Ramos (cell line): ENCODE data around the gene AGAP6.
"Not testable (repeated sequence)": the region's sequence is repeated elsewhere in the genome, so short reads cannot be mapped to it uniquely, and the experiment has no call there.

Source experiments
- in situ Hi-C: fragments of 300-500 bp; cut with MboI; formaldehyde crosslinking; loops from one replicate; pipeline ENCODE4 v1.14.3; 2022; ENCODE audit warnings: low sequenced_read_pairs; ENCODE audit not compliant: unreplicated experiment

The AGAP6 gene

GRCh38 chr10:49988376-49988775, at the start of gene AGAP6:
Gene AGAP6, plus strand, starts transcription at chr10:49988406. Its CDS starts 310 bp downstream, at chr10:49988716.
- in situ Hi-C loops, result not testable (repeated sequence)

GRCh38 chr10:49941447-49942338, 46.5 kb upstream of the AGAP6 start, which contains the start of the genes PARG and TIMM23B:
Gene PARG, minus strand, starts transcription at chr10:49942027. Its CDS starts 302 bp downstream, at chr10:49941725.
Gene TIMM23B, plus strand, starts transcription at chr10:49942053. Its CDS starts 142 bp downstream, at chr10:49942195.
- in situ Hi-C loops, result not testable (repeated sequence)

- in situ Hi-C loops, result not testable (repeated sequence)
Observed at GRCh38 chr10:49942339-49942705, 45.9 kb upstream of the AGAP6 start.

GRCh38 chr10:49943607-49944006, 44.6 kb upstream of the AGAP6 start:
- in situ Hi-C loops, result not testable (repeated sequence)

- in situ Hi-C loops, result not testable (repeated sequence)
Observed at GRCh38 chr10:49948142-49948541, 40.1 kb upstream of the AGAP6 start.

GRCh38 chr10:49948737-49949136, 39.5 kb upstream of the AGAP6 start:
- in situ Hi-C loops, result not testable (repeated sequence)

GRCh38 chr10:49952006-49952405, 36.2 kb upstream of the AGAP6 start:
- in situ Hi-C loops, result not testable (repeated sequence)

GRCh38 chr10:49953122-49953521, 35.1 kb upstream of the AGAP6 start:
- in situ Hi-C loops, result not testable (repeated sequence)

- in situ Hi-C loops, result not testable (repeated sequence)
Observed at GRCh38 chr10:49970331-49970857, 17.8 kb upstream of the AGAP6 start.

- in situ Hi-C loops, result not testable (repeated sequence)
Observed at GRCh38 chr10:49971466-49971865, 16.7 kb upstream of the AGAP6 start.

GRCh38 chr10:49972094-49972493, 16.1 kb upstream of the AGAP6 start:
- in situ Hi-C loops, result not testable (repeated sequence)

- in situ Hi-C loops, result not testable (repeated sequence)
Observed at GRCh38 chr10:49977756-49978155, 10.4 kb upstream of the AGAP6 start.

GRCh38 chr10:49987207-49987606, 999 bp upstream of the AGAP6 start:
- in situ Hi-C loops, result not testable (repeated sequence)

- in situ Hi-C loops, result not testable (repeated sequence)
Observed at GRCh38 chr10:49995321-49995720, 7.1 kb downstream of the AGAP6 start.

- in situ Hi-C loops, result not testable (repeated sequence)
Observed at GRCh38 chr10:50014024-50014423, 25.8 kb downstream of the AGAP6 start.

GRCh38 chr10:50015596-50016220, 27.5 kb downstream of the AGAP6 start:
- in situ Hi-C loops, result not testable (repeated sequence)

- in situ Hi-C loops, result not testable (repeated sequence)
Observed at GRCh38 chr10:50016926-50017325, 28.7 kb downstream of the AGAP6 start.

GRCh38 chr10:50017646-50018045, 29.4 kb downstream of the AGAP6 start:
- in situ Hi-C loops, result not testable (repeated sequence)

GRCh38 chr10:50019279-50019678, 31.1 kb downstream of the AGAP6 start:
- in situ Hi-C loops, result not testable (repeated sequence)

GRCh38 chr10:50020451-50021024, 32.3 kb downstream of the AGAP6 start:
- in situ Hi-C loops, result not testable (repeated sequence)

- in situ Hi-C loops, result no loop called here
Observed at GRCh38 chr10:50021646-50022045, 33.4 kb downstream of the AGAP6 start.
